GM19023 (cell line): ENCODE data around the gene RPTOR.
"Not testable (repeated sequence)": the region's sequence is repeated elsewhere in the genome, so short reads cannot be mapped to it uniquely, and the experiment has no call there.

ENCODE experiments used
- ATAC-seq: cut with Tn5 transposase; IDR thresholded peaks from one replicate; pipeline ENCODE4 v1.9.1; 2021; ENCODE audit warnings: mild to moderate bottlenecking, moderate library complexity; ENCODE audit not compliant: unreplicated experiment

RPTOR gene

GRCh38 chr17:80740141-80740540 is 195.5 kb downstream of the RPTOR start:
- no peak for ATAC-seq

- no peak for ATAC-seq
Measured at GRCh38 chr17:80742091-80742490, 197.5 kb downstream of the RPTOR start.

- ATAC-seq = no peak
Measured at GRCh38 chr17:80742581-80743180, 198.0 kb downstream of the RPTOR start.

GRCh38 chr17:80743181-80743771 is 198.6 kb downstream of the RPTOR start:
- no peak for ATAC-seq

- not testable (repeated sequence) for ATAC-seq
Measured at GRCh38 chr17:80743973-80744372, 199.3 kb downstream of the RPTOR start.

- ATAC-seq = not testable (repeated sequence)
Measured at GRCh38 chr17:80744725-80745124, 200.1 kb downstream of the RPTOR start.

GRCh38 chr17:80745183-80745582 is 200.5 kb downstream of the RPTOR start:
- no peak for ATAC-seq

- ATAC-seq = no peak
Measured at GRCh38 chr17:80746262-80746935, 201.8 kb downstream of the RPTOR start.

GRCh38 chr17:80747469-80747868 is 202.8 kb downstream of the RPTOR start:
- no peak for ATAC-seq

GRCh38 chr17:80749611-80750010 is 205.0 kb downstream of the RPTOR start:
- no peak for ATAC-seq

GRCh38 chr17:80750263-80750662 is 205.6 kb downstream of the RPTOR start:
- no peak for ATAC-seq

GRCh38 chr17:80751070-80751945 is 206.7 kb downstream of the RPTOR start:
- ATAC-seq = no peak

- ATAC-seq = no peak
Measured at GRCh38 chr17:80751946-80752581, 207.4 kb downstream of the RPTOR start.

GRCh38 chr17:80753685-80754345 is 209.2 kb downstream of the RPTOR start:
- ATAC-seq = no peak

GRCh38 chr17:80754846-80755245 is 210.2 kb downstream of the RPTOR start:
- no peak for ATAC-seq

GRCh38 chr17:80755650-80756405 is 211.2 kb downstream of the RPTOR start:
- no peak for ATAC-seq

- no peak for ATAC-seq
Measured at GRCh38 chr17:80758481-80759376, 214.1 kb downstream of the RPTOR start.

GRCh38 chr17:80759377-80759673 is 214.7 kb downstream of the RPTOR start:
- no peak for ATAC-seq

GRCh38 chr17:80760511-80760911 is 215.9 kb downstream of the RPTOR start:
- ATAC-seq = no peak
